ENCODE results near the gene CD37.

GRCh38 chr19:49357186-49357585 lies 22.0 kb downstream of the CD37 start:
- TF ChIP-seq CTCF (IDR thresholded peaks at IDR 0.05 in 2 of 3, conservative IDR thresholded peaks at IDR 0.05 in 1 of 3; ENCODE audit: control insufficient read depth in 2 of 3, extremely low read depth in 1 of 3, insufficient read depth in 1 of 3, low read depth in 3 of 3, low read length in 3 of 3) (no peak), YY1 (IDR thresholded peaks at IDR 0.05; ENCODE audit: low read depth, low read length) (no peak), E2F4 (IDR thresholded peaks at IDR 0.05; ENCODE audit: low read depth, low read length) (no peak), MTA3 (IDR thresholded peaks at IDR 0.05; ENCODE audit: borderline replicate concordance, low read length) (no peak), HCFC1 (IDR thresholded peaks at IDR 0.05; ENCODE audit: low read length) (no peak)

Measured in GM12878 (cell line).